CD8-positive, alpha-beta memory T cell (primary cell): ENCODE measurements around the gene DOK5. TPM values are rescaled to one million over a fixed set of nuclear protein-coding genes. Genes with fewer than 3 reads are reported as not detected.

Experiments used
- CTCF ChIA-PET: fragments of 350-600 bp; sonication (Branson Sonifier 250); formaldehyde crosslinking; loops from one replicate; lab custom pipeline; 2021; ENCODE audit warnings: antibody characterized with exemption; lab: Charles Lee
- POLR2A ChIA-PET: fragments of 350-600 bp; sonication (Branson Sonifier 250); formaldehyde crosslinking; loops from one replicate; lab custom pipeline; 2021; ENCODE audit warnings: antibody characterized with exemption; lab: Charles Lee
- DNase-seq, 5 donors: peaks; one replicate each; pipeline versions ENCODE4 v3.0.0 to v3.0.0-alpha.2; 2020 to 2022; ENCODE audit warnings: mixed read lengths in 1 of 5
- H3K27ac ChIP-seq: one replicate; pipeline ENCODE4 v1.7.0; 2013; ENCODE audit warnings: low read depth, mild to moderate bottlenecking, low read length, moderate library complexity
- H3K27me3 ChIP-seq: 2 replicates; pipeline ENCODE4 v1.7.0; 2013; ENCODE audit warnings: low read length, mild to moderate bottlenecking; ENCODE audit not compliant: insufficient read depth, poor library complexity, severe bottlenecking
- H3K36me3 ChIP-seq: 2 replicates; pipeline ENCODE4 v1.7.0; 2013; ENCODE audit warnings: mild to moderate bottlenecking, low read length, moderate library complexity; ENCODE audit not compliant: insufficient read depth
- H3K4me1 ChIP-seq: 2 replicates; pipeline ENCODE4 v1.7.0; 2013; ENCODE audit warnings: mild to moderate bottlenecking, low read length, moderate library complexity; ENCODE audit not compliant: insufficient read depth
- H3K4me3 ChIP-seq: 2 replicates; pipeline ENCODE4 v1.7.0; 2013; ENCODE audit warnings: mild to moderate bottlenecking, low read length
- H3K9me3 ChIP-seq: 2 replicates; pipeline ENCODE4 v1.7.0; 2013; ENCODE audit warnings: mild to moderate bottlenecking, low read length
- H3K27ac Mint-ChIP-seq, 8 donors: one replicate each; pipeline ENCODE4 v1.8.0; 2020 to 2021; ENCODE audit warnings: mixed read lengths in 8 of 8, mild to moderate bottlenecking in 6 of 8, inconsistent platforms in 3 of 8, moderate library complexity in 3 of 8
- H3K27me3 Mint-ChIP-seq, 2 donors: one replicate each; pipeline ENCODE4 v1.8.0; 2020 to 2021; ENCODE audit warnings: mixed read lengths in 2 of 2, mild to moderate bottlenecking in 1 of 2, moderate library complexity in 1 of 2
- H3K36me3 Mint-ChIP-seq, 3 donors: one replicate each; pipeline ENCODE4 v1.8.0; 2020 to 2021; ENCODE audit warnings: mixed read lengths in 3 of 3, inconsistent platforms in 1 of 3, mild to moderate bottlenecking in 1 of 3
- H3K4me1 Mint-ChIP-seq, 3 donors: one replicate each; pipeline ENCODE4 v1.8.0; 2020 to 2021; ENCODE audit warnings: mixed read lengths in 3 of 3, inconsistent platforms in 1 of 3, mild to moderate bottlenecking in 1 of 3
- H3K4me3 Mint-ChIP-seq, 7 donors: one replicate each; pipeline ENCODE4 v1.8.0; 2020 to 2021; ENCODE audit warnings: mixed read lengths in 7 of 7, mild to moderate bottlenecking in 6 of 7, moderate library complexity in 4 of 7, inconsistent platforms in 2 of 7
- H3K9me3 Mint-ChIP-seq, 5 donors: one replicate each; pipeline ENCODE4 v1.8.0; 2020 to 2022; ENCODE audit warnings: mixed read lengths in 5 of 5, mild to moderate bottlenecking in 3 of 5, moderate library complexity in 2 of 5, inconsistent platforms in 1 of 5
- polyA plus RNA-seq: library from polyadenylated mRNA; unstranded; fragments of 300-500 nt; fragmentation: Illumina TruSeq; gene quantifications from one replicate; pipeline ENCODE4 v1.2.3, GENCODE V29; 2021
- total RNA-seq, 2 experiments: library from RNA; stranded (reverse); gene quantifications; one replicate each; pipeline ENCODE4 v1.2.3, GENCODE V29; 2021

The DOK5 gene
- total and polyA plus RNA-seq, 3 experiments from 2014 or later, result 4.8 to 5.1 TPM; not detected in 1

DNA sequence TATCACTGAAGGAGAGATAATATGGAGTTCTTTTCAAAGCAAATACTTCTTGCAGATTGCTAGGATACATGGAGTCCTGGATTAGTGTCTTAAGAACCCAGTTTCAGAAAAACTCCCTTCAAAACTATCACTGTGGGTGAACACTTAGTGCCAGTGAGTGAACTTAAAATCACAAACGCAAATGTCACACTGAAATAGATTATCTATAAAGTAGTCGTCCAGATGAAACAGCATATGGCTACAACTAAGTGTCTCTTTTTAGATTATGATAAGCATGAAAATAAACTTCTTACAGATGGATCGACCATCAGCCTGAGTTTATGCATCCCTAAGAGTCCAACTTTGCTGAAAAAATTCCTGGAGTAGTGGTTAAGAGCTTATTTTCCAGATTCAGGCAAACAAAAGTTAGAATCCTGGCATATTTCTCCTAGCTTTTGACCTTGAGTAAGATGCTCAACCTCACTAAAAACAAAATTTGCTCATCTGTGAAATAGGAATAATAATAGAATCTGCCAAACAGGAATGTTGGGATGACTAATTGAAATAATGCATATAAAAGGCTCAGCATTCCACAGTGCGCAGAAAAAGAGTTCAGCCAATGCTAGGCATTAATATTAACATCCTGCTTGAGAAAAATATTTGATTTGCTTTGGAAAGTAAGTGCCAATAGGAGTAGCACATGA lies 70.4 kb downstream of the DOK5 start:
- POLR2A ChIA-PET, result no interaction called here
- no peaks in the 10 kb centered on the region for H3K4me1 Mint-ChIP-seq
- Histone ChIP-seq H3K36me3 (no peaks in the 10 kb centered on the region), H3K9me3 (no peaks in the 10 kb centered on the region), H3K27ac (no peak overlapping the region), H3K27me3 (no peaks in the 10 kb centered on the region), H3K4me3 (no peak overlapping the region), H3K4me1 (no peaks in the 10 kb centered on the region)
- peaks cover 0 to 3% (median 0%) of the 10 kb centered on the region in 5 donors for H3K9me3 Mint-ChIP-seq
- no peak overlapping the region for H3K27ac Mint-ChIP-seq
- H3K27me3 Mint-ChIP-seq, result peaks cover 0 to 1% of the 10 kb centered on the region in 2 donors
- H3K36me3 Mint-ChIP-seq, result no peaks in the 10 kb centered on the region
- CTCF ChIA-PET, result no interaction called here
- no peak overlapping the region for H3K4me3 Mint-ChIP-seq
- DNase-seq, result no peak

DNA sequence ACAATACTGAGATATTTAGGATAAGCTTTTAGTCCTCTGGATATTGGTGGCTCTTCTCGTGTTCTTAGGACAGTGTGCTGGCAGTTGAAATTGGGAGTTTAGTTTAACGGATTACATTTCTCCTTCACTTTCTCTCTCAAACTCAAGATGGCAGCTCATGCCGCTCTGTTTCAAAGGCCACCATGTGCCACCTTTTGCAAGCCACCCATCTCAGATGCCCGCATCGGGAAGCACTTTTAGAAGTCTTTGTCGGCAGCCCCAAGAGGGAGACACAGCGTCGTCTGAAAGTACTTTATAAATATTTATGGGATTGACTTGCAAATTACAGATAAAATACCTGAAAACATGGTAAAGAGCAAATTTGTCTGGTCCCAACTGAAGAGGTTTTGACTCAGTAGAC lies 73.5 kb downstream of the DOK5 start:
- Mint-ChIP-seq H3K9me3 (peaks cover 0 to 3% (median 0%) of the 10 kb centered on the region in 5 donors), H3K36me3 (no peaks in the 10 kb centered on the region), H3K27me3 (peaks cover 3 to 4% of the 10 kb centered on the region in 2 donors), H3K27ac (no peak overlapping the region), H3K4me1 (no peaks in the 10 kb centered on the region), H3K4me3 (no peak overlapping the region)
- ChIA-PET CTCF (no interaction called here), POLR2A (no interaction called here)
- Histone ChIP-seq H3K4me3 (no peak overlapping the region), H3K27me3 (no peaks in the 10 kb centered on the region), H3K4me1 (no peaks in the 10 kb centered on the region), H3K9me3 (no peaks in the 10 kb centered on the region), H3K27ac (no peak overlapping the region), H3K36me3 (no peaks in the 10 kb centered on the region)
- DNase-seq, result no peak

DNA sequence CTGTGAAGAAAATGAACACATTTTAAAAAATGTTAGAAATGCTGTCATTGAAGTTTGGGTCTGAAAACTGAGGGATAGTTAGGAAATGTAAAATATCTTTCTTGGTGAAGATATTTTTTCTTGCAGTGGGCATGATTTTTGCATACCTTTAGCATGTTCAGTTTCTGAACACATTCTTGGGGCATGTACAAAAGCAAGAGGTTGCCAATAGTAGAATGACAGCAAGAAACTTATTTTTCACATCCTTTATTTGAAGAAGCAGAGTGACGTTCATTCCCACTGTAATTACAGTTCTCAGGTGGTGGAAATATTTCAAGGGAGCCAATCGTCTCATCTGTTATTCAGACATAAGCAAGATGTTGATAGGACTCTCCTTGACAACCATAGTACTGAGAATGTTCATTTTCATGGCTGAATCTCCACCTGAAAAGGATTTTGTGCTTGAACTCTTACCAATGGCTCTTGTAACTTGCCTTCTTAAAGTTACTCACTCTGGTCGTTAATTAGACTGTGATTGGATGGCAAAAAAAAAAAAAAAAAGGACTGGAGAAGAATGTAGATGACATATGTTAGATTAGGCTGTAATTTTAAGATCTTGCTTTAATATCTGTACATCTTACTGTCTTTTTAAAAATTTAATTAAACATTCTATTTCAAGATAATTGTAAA lies 74.4 kb downstream of the DOK5 start:
- no peak overlapping the region for H3K27ac Mint-ChIP-seq
- POLR2A ChIA-PET, result no interaction called here
- peaks cover 3 to 4% of the 10 kb centered on the region in 2 donors for H3K27me3 Mint-ChIP-seq

DNA sequence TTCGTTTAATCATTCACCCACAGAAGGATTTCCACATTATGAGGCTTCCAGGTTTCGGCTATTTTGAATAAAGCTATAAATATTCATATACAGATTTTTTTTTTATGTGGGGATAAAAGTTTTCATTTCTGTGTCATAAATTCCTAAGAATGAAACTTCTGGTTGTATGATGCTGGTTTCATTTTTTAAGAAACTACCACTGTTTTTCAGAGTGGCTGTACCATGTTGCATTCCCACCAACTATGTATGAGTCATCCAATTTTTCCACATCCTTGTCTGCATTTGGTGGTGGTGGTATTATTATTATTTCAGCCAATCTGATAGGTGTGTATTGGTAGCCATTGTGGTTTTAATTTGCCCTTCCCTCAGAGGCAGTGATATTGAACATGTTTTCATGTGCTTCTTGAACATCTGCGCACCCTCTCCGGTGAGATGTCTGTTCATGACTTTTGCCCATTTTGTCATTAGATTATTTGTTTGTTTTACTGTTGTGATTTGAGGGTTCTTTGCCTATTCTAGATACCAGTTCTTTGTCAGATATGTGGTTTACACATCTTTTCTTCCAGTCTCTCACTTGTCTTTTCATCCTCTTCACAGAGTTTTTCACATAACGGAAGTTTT lies 75.5 kb downstream of the DOK5 start:
- Mint-ChIP-seq H3K27ac (no peak overlapping the region), H3K4me3 (no peak overlapping the region), H3K4me1 (no peaks in the 10 kb centered on the region), H3K27me3 (peaks cover 3 to 4% of the 10 kb centered on the region in 2 donors), H3K9me3 (peaks cover 0 to 5% (median 0%) of the 10 kb centered on the region in 5 donors), H3K36me3 (no peaks in the 10 kb centered on the region)
- CTCF ChIA-PET, result no interaction called here
- Histone ChIP-seq H3K27me3 (no peaks in the 10 kb centered on the region), H3K9me3 (no peaks in the 10 kb centered on the region), H3K36me3 (no peaks in the 10 kb centered on the region), H3K4me1 (no peaks in the 10 kb centered on the region), H3K27ac (no peak overlapping the region), H3K4me3 (no peak overlapping the region)
- DNase-seq, result no peak
- POLR2A ChIA-PET, result no interaction called here

More for the DNA sequence above, 74.4 kb downstream of the DOK5 start:
- Histone ChIP-seq H3K4me3 (no peak overlapping the region), H3K4me1 (no peaks in the 10 kb centered on the region), H3K36me3 (no peaks in the 10 kb centered on the region), H3K27me3 (no peaks in the 10 kb centered on the region), H3K27ac (no peak overlapping the region), H3K9me3 (no peaks in the 10 kb centered on the region)
- no peak overlapping the region for H3K4me3 Mint-ChIP-seq
- DNase-seq, result no peak
- CTCF ChIA-PET, result no interaction called here
- H3K4me1 Mint-ChIP-seq, result no peaks in the 10 kb centered on the region
- peaks cover 0 to 5% (median 0%) of the 10 kb centered on the region in 5 donors for H3K9me3 Mint-ChIP-seq
- H3K36me3 Mint-ChIP-seq, result no peaks in the 10 kb centered on the region

DNA sequence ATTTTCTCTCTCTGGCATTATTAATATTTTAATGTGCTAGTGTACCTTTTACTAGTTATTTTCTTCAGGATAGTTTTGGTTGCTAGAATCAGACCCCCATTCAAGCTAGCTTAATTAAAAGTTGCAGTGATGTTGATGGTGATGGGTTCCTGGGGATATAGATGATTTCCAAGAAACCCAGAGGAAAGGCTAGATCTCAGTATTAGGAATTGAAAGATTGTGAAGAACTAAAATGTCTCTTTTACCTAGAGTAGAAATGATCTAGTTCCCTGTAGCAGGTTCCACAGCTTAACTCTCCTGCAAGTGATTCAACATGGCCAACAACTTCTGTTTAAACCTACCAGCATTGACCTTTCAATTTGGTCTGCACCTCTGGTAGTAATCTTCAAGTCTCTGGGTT lies 78.6 kb downstream of the DOK5 start:
- no peaks in the 10 kb centered on the region for H3K4me1 Mint-ChIP-seq
- Histone ChIP-seq H3K27me3 (no peaks in the 10 kb centered on the region), H3K27ac (no peak overlapping the region), H3K4me1 (no peaks in the 10 kb centered on the region), H3K36me3 (no peaks in the 10 kb centered on the region), H3K9me3 (no peaks in the 10 kb centered on the region), H3K4me3 (no peak overlapping the region)
- ChIA-PET POLR2A (no interaction called here), CTCF (no interaction called here)
- H3K4me3 Mint-ChIP-seq, result no peak overlapping the region
- H3K9me3 Mint-ChIP-seq, result peaks cover 0 to 5% (median 0%) of the 10 kb centered on the region in 5 donors
- no peak overlapping the region for H3K27ac Mint-ChIP-seq
- no peak for DNase-seq
- H3K36me3 Mint-ChIP-seq, result no peaks in the 10 kb centered on the region
- H3K27me3 Mint-ChIP-seq, result peaks cover 3 to 4% of the 10 kb centered on the region in 2 donors

DNA sequence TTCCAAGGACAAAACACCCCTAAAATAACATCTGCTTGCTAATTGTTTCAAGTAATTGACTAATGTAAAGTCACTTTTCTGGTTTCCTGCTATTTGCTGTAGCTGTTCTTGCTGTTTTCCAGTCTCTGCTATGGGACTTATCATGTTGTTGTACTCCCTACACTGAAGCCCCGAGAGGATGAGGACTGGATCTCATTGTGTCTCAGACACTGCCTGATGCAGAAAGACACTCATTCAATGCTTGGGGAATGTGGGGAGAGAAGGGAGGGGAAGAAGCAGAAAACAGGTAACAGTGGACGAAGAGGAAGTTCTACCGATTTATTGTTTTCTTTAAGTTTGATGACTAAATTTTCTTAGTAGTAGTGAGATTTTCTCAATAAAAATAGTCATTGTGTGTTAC lies 79.8 kb downstream of the DOK5 start:
- Histone ChIP-seq H3K4me1 (no peaks in the 10 kb centered on the region), H3K9me3 (no peaks in the 10 kb centered on the region), H3K27me3 (no peaks in the 10 kb centered on the region), H3K27ac (no peak overlapping the region), H3K4me3 (no peak overlapping the region), H3K36me3 (no peaks in the 10 kb centered on the region)
- ChIA-PET CTCF (no interaction called here), POLR2A (no interaction called here)
- no peak for DNase-seq
- Mint-ChIP-seq H3K4me3 (no peak overlapping the region), H3K27me3 (peaks cover 3% of the 10 kb centered on the region in 2 donors), H3K9me3 (peaks cover 0 to 5% (median 0%) of the 10 kb centered on the region in 5 donors), H3K36me3 (no peaks in the 10 kb centered on the region), H3K4me1 (no peaks in the 10 kb centered on the region), H3K27ac (peak overlapping the region in 1 of 8 donors; percentile 62)

DNA sequence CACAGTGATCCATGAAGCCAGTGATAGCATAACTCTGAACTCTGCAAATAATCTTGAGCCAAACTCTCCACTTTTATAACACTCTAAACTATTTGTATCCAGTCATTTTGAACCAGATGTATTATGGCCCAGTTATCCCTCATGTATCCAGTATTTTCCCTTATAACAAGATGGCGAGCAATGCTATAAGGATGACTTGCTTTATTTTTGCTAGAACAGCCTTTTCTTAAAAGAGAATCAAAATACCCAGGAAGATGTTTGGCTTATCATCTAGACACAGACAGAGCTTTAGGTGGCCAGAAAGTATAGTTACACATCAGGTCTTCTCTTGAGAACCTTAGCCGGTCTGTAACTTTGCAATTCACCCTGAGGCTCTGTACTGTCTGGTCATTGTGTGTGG lies 81.0 kb downstream of the DOK5 start:
- CTCF ChIA-PET, result no interaction called here
- H3K9me3 Mint-ChIP-seq, result peaks cover 0 to 2% (median 0%) of the 10 kb centered on the region in 5 donors
- H3K27ac ChIP-seq, result no peak overlapping the region
- DNase-seq, result no peak
- no peaks in the 10 kb centered on the region for H3K9me3 ChIP-seq
- no peaks in the 10 kb centered on the region for H3K36me3 ChIP-seq
- H3K27me3 Mint-ChIP-seq, result peaks cover 1 to 3% of the 10 kb centered on the region in 2 donors
- H3K4me1 Mint-ChIP-seq, result no peaks in the 10 kb centered on the region
- POLR2A ChIA-PET, result no interaction called here
- H3K36me3 Mint-ChIP-seq, result no peaks in the 10 kb centered on the region
- H3K4me1 ChIP-seq, result no peaks in the 10 kb centered on the region
- no peak overlapping the region for H3K4me3 ChIP-seq
- no peaks in the 10 kb centered on the region for H3K27me3 ChIP-seq
- no peak overlapping the region for H3K27ac Mint-ChIP-seq
- no peak overlapping the region for H3K4me3 Mint-ChIP-seq
